ENCODE measurements around the gene SETD1B.

Gene SETD1B

DNA sequence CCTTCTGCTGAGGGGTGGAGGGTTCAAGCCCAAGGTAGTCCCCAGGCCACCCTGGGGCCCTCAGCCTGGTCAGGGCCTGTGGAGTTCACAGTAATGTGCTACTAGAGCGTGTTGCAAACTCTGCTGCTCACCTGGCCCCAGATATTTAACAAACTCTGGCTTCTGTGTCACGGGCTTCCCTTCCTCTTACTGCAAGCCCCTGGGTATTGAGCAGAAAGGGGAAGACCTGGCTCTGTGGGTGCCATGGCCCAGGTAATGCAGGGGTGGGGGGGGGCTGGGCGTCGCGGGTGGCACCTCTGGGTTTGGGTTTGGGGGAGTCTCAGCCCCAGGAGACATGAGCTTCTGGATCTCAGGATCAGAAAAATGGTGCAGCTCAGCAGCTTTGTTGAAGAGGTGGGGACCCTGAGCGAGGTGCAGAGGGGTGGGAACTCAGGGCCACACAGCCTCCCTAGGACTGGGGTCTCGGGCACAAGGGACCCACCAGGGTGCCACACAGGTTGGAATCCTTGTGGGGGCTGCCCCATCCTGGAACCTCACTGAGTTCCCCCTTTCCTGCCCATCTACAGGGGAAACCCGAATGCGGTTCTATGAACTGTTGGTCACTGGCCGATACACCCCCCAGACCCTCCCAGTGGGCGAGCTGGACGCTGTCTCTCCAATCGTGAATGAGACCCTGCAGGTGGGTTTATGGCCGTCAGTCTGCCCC is 4.0 kb downstream of the SETD1B start:
- no peak for DNase-seq (ENCODE audit: low read depth)

GRCh38 chr12:121808623-121809022 is 4.8 kb downstream of the SETD1B start:
- no peak for DNase-seq (ENCODE audit: low read depth)

DNA sequence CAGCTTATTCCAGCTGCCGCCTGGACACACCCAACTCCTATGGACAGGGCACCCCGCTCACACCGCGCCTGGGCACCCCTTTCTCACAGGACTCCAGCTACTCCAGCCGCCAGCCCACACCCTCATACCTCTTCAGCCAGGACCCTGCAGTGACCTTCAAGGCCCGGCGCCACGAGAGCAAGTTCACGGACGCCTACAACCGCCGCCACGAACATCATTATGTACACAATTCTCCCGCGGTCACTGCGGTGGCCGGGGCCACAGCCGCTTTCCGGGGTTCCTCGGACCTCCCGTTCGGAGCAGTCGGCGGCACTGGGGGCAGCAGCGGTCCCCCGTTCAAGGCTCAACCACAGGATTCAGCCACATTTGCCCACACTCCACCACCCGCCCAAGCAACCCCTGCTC is 5.9 kb downstream of the SETD1B start:
- no peak for DNase-seq (ENCODE audit: low read depth)

DNA sequence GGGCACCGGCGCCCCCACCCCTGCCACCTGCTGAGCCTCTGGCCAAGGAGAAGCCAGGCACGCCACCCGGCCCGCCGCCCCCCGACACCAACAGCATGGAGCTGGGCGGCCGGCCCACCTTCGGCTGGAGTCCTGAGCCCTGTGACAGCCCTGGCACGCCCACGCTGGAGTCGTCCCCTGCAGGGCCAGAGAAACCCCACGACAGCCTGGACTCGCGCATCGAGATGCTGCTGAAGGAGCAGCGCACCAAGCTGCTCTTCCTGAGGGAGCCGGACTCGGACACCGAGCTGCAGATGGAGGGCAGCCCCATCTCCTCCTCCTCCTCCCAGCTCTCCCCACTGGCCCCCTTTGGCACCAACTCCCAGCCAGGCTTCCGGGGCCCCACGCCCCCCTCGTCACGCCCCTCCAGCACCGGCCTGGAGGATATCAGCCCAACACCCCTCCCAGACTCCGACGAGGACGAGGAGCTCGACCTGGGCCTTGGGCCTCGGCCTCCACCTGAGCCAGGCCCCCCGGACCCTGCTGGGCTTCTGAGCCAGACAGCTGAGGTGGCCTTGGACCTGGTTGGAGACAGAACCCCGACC is 6.5 kb downstream of the SETD1B start:
- DNase-seq (ENCODE audit: low read depth), result no peak

GRCh38 chr12:121810833-121811433 is 7.1 kb downstream of the SETD1B start:
- no peak for DNase-seq (ENCODE audit: low read depth)

GRCh38 chr12:121811434-121812319 is 7.9 kb downstream of the SETD1B start:
- DNase-seq (ENCODE audit: low read depth), result peak; percentile 74

- DNase-seq (ENCODE audit: low read depth), result no peak
These were observed 8.6 kb downstream of the SETD1B start for GRCh38 chr12:121812320-121812871.

DNA sequence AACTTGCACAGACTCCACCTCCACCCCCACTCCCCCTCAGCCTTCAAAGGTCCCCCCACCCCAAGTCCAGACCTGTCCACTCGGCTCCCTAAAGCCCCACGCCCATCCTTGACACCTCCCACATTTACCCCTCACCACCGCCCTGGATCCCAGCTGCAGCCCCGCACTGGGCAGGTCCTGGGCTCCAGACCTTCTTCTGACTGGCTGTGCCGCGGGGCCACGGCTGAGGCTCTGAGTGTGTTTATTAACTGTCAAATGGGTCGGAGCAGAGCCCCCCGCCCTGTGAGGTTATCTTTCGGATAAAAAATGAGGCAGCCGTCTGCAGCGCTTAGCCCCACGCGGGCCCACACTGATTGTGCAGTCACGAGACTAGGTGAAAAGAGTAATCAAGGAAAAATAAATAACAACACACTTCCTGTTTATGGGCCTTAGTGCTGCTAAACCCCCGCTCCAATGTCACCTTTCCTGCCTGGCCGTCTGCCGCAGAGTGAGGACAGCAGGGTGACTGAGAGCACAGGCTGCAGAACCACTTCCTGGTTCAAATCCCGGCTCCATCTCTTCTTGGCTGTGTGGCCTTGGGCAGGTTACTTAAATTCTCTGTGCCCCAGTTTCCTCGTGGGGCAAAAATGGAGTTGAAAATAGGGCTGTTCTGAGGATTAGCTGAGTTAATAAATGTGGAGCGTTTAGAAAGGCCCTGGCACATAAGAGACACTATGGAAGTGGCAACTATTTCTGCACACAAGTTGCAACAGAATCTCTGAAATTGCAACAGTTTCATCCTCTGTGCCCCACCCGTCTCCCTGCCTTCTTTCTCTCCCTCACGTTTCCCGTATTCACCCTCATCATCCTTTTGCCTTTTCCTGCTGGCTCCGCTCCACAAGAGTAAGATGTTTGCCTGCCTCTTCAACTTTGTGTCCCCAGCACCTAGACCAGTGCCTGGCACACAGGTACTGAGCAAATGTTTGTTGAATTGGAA is 9.4 kb downstream of the SETD1B start:
- DNase-seq (ENCODE audit: low read depth), result no peak

- no peak for DNase-seq (ENCODE audit: low read depth)
These were observed 10.1 kb downstream of the SETD1B start for GRCh38 chr12:121813951-121814350.

GRCh38 chr12:121814429-121815119 is 10.8 kb downstream of the SETD1B start:
- no peak for DNase-seq (ENCODE audit: low read depth)

- no peak for DNase-seq (ENCODE audit: low read depth)
These were observed 11.5 kb downstream of the SETD1B start for GRCh38 chr12:121815263-121815662.

- DNase-seq (ENCODE audit: low read depth), result no peak
These were observed 13.3 kb downstream of the SETD1B start for GRCh38 chr12:121816925-121817647.

DNA sequence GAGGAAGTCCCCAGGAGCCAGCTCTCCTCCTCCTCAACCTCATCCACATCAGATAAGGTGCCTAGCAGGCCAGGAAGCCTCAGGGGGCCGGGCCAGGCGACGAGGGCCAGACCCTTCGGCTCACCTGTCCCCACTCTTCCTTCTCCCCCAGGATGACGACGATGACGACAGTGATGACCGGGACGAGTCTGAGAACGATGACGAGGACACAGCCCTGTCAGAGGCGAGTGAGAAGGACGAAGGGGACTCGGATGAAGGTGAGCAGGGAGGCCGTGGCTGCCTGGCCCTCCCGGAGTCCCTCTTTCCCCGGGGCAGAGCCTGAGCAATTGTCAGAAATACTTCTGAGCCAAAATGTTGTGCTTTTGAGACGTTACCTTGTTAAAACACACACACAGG is 13.8 kb downstream of the SETD1B start:
- DNase-seq (ENCODE audit: low read depth), result no peak

DNA sequence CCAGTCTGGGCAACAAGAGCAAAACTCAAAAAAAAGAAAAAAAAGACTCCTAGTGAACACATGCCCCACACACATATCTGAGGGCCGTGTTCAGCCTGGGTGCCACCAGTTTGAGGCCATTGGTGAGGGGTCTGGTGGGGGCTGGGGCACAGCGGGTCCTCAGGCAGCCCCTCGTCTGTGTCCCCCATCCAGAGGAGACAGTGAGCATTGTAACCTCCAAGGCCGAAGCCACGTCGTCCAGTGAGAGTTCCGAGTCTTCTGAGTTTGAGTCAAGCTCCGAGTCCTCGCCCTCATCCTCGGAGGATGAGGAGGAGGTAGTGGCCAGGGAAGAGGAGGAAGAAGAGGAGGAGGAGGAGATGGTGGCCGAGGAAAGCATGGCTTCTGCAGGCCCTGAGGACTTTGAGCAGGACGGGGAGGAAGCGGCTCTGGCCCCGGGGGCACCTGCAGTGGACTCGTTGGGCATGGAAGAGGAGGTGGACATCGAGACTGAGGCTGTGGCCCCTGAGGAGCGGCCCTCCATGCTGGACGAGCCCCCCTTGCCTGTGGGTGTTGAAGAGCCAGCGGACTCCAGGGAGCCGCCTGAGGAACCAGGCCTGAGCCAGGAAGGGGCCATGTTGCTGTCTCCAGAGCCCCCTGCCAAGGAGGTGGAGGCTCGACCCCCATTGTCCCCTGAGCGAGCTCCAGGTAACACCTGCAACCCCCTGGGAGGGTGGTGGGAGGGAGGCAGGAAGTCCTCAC is 15.6 kb downstream of the SETD1B start:
- no peak for DNase-seq (ENCODE audit: low read depth)

DNA sequence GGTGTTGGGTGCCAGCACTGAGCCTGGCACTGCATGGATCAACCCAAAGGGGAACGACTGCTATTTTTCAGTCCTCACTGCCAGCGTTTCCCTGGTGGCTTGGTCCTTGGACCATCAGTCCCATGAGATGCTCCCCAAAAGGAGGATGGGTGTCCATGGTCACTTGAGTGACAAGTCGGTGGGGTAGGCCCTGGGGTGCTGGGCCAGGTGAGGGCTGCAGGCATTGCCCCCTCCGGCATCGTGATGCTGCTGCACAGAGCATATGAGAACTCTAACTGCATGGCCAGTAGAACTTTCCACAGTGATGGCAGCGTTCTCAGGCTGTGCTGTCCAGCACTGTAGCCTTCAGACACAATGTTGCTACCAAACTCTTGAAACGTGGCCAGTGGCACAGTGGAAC is 16.2 kb downstream of the SETD1B start:
- no peak for DNase-seq (ENCODE audit: low read depth)

DNA sequence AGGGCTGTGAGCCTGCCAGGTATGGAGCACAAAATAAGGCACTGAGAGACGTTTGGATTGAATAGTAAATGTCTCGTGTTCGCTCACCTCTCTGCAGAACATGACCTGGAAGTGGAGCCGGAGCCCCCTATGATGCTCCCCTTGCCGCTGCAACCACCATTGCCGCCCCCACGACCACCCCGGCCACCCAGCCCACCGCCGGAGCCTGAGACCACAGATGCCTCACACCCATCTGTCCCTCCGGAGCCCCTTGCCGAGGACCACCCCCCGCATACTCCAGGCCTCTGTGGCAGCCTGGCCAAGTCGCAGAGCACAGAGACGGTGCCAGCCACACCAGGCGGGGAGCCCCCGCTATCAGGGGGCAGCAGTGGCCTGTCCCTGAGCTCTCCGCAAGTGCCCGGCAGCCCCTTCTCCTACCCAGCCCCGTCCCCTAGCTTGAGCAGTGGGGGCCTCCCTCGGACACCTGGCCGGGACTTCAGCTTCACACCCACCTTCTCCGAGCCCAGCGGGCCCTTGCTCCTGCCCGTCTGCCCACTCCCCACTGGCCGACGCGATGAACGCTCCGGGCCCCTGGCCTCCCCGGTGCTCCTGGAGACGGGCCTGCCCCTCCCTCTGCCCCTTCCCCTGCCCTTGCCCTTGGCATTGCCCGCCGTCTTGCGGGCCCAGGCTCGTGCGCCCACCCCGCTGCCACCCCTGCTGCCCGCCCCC is 18.7 kb downstream of the SETD1B start:
- DNase-seq (ENCODE audit: low read depth), result no peak

- no peak for DNase-seq (ENCODE audit: low read depth)
These were observed 19.4 kb downstream of the SETD1B start for GRCh38 chr12:121823101-121823726.

GRCh38 chr12:121823727-121824115 is 19.9 kb downstream of the SETD1B start:
- no peak for DNase-seq (ENCODE audit: low read depth)
